ENCODE results near the gene STK17A. TPM values are rescaled to one million over a fixed set of nuclear protein-coding genes. Genes with fewer than 3 reads are reported as not detected.

STK17A gene
- total and polyA plus RNA-seq, 2 of the 8 experiments (the other 6 are each of a cell fraction or from before 2014, with no cell fraction given), result 2.2 to 12.2 TPM

- WGBS, 2 experiments (ENCODE audit: extremely low coverage in 1 of 2, insufficient coverage in 1 of 2, insufficient read length in 1 of 2, insufficient replicate concordance in 2 of 2, low coverage in 1 of 2, low lambda C conversion rate in 2 of 2, missing lambda C conversion rate in 1 of 2), result 89% methylated on average over 1 of the region's 1 CpG; no CpG with 5 or more reads in 1 of the 2 experiments
- no peaks in the 10 kb centered on the region for H3K79me2 ChIP-seq (ENCODE audit: control insufficient read depth in 1 of 2, insufficient read depth in 2 of 2, low read length in 2 of 2)
- TF ChIP-seq SUZ12 (IDR thresholded peaks at IDR 0.05; ENCODE audit: low read length), result no peak
- TF ChIP-seq, protein P1, sequence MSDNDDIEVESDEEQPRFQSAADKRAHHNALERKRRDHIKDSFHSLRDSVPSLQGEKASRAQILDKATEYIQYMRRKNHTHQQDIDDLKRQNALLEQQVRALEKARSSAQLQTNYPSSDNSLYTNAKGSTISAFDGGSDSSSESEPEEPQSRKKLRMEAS (IDR thresholded peaks at IDR 0.05), result no peak
- TF ChIP-seq BRCA1 (IDR thresholded peaks at IDR 0.05; ENCODE audit: low read depth, low read length), result no peak
- TF ChIP-seq KDM5A (IDR thresholded peaks at IDR 0.05; ENCODE audit: low read length), result no peak
- TF ChIP-seq EZH2 (IDR thresholded peaks at IDR 0.05; ENCODE audit: low read depth, low read length, severe bottlenecking), result no peak
- TF ChIP-seq HDAC2 (IDR thresholded peaks at IDR 0.05; ENCODE audit: borderline replicate concordance in 1 of 2, low read depth in 2 of 2, low read length in 2 of 2), result no peak
- no peak for TF ChIP-seq CHD1 (IDR thresholded peaks at IDR 0.05; ENCODE audit: low read depth, low read length)
- TF ChIP-seq E2F6 (IDR thresholded peaks at IDR 0.05), result no peak
- TF ChIP-seq KDM1A (IDR thresholded peaks at IDR 0.05; ENCODE audit: borderline replicate concordance, low read length), result no peak
Measured at GRCh38 chr7:43604251-43604650, 21.3 kb downstream of the STK17A start.

More at GRCh38 chr7:43604251-43604650, 21.3 kb downstream of the STK17A start:
- ChIA-PET POLR2A (ENCODE audit: partially characterized antibody) (interaction anchor here (0.6 to 1.0 kb wide), 3 partner anchors 26 to 361 kb away, joined by 3 read pairs; no protein-coding TSS in a partner anchor), CTCF (ENCODE audit: partially characterized antibody) (interaction anchor here (1.3 to 3.2 kb wide), 3 partner anchors 11 to 22 kb away, joined by 4 to 17 read pairs (median 4); partner anchors contain the start of gene STK17A)
- Histone ChIP-seq H4K20me1 (replicated peaks in 1 of 2; ENCODE audit: control insufficient read depth in 1 of 2, insufficient read depth in 2 of 2, low read length in 2 of 2) (peaks cover 2% of the 10 kb centered on the region in 2 experiments), H3K18ac (ENCODE audit: extremely low read depth, low read length) (no peak overlapping the region), H3K4ac (replicated peaks; ENCODE audit: insufficient read length, low read depth, low read length) (no peak overlapping the region), H3K4me3 (ENCODE audit: extremely low read depth in 1 of 4, insufficient read depth in 2 of 4, low read depth in 3 of 4, low read length in 4 of 4) (no peak overlapping the region), H2AK5ac (ENCODE audit: low read depth, low read length) (no peak overlapping the region), H3K23me2 (ENCODE audit: low read depth, low read length) (no peaks in the 10 kb centered on the region), H3K9me3 (ENCODE audit: insufficient read depth in 2 of 2, low read depth in 1 of 2, low read length in 1 of 2) (no peaks in the 10 kb centered on the region), H2AFZ (ENCODE audit: low read length) (no peak overlapping the region), H3K79me1 (ENCODE audit: low read depth, low read length) (no peaks in the 10 kb centered on the region), H4K91ac (replicated peaks; ENCODE audit: insufficient read length, low read length) (no peak overlapping the region), H4K5ac (ENCODE audit: insufficient read length, low read depth, low read length) (no peak overlapping the region), H3K4me2 (ENCODE audit: insufficient read depth in 1 of 2, low read depth in 2 of 2, low read length in 2 of 2) (no peak overlapping the region), H2BK15ac (ENCODE audit: low read length) (no peak overlapping the region), H3K27ac (ENCODE audit: low read depth, low read length) (no peak overlapping the region), H3K27me3 (replicated peaks in 1 of 4; ENCODE audit: control insufficient read depth in 3 of 4, extremely low read depth in 1 of 4, insufficient read depth in 3 of 4, low read length in 3 of 4) (no peaks in the 10 kb centered on the region; a peak in 1 of 7 replicates), H3K36me3 (ENCODE audit: control insufficient read depth in 2 of 4, insufficient read depth in 4 of 4, low read length in 3 of 4) (peaks cover 0 to 2% (median 0%) of the 10 kb centered on the region in 4 experiments; a peak in 3 of 8 replicates), H2BK120ac (replicated peaks; ENCODE audit: low read depth, low read length) (no peak overlapping the region), H3K23ac (ENCODE audit: insufficient read length) (no peak overlapping the region), H3K56ac (replicated peaks; ENCODE audit: insufficient read length, low read depth, low read length) (no peak overlapping the region), H2BK20ac (ENCODE audit: low read length) (no peak overlapping the region), H4K8ac (ENCODE audit: extremely low read depth, insufficient read depth, low read length) (no peak overlapping the region), H3K4me1 (replicated peaks in 1 of 4; ENCODE audit: control insufficient read depth in 3 of 4, insufficient read depth in 4 of 4, low read length in 3 of 4) (peaks cover 0 to 6% (median 2%) of the 10 kb centered on the region in 4 experiments; a peak in 4 of 7 replicates), H3K9ac (replicated peaks in 1 of 4; ENCODE audit: extremely low read depth in 1 of 4, low read depth in 3 of 4, low read length in 3 of 4) (no peak overlapping the region), H2BK5ac (ENCODE audit: low read depth, low read length) (no peak overlapping the region), H2BK12ac (ENCODE audit: low read depth, low read length) (no peak overlapping the region), H3K14ac (ENCODE audit: insufficient read length) (no peak overlapping the region)
- FAIRE-seq, result no peak
- no peak for DNase-seq (ENCODE audit: low read depth in 1 of 2, low spot score in 2 of 2)
